HFF-Myc (cell line): Measurements from ENCODE around the gene DOLPP1.
"Not testable (repeated sequence)": the region's sequence is repeated elsewhere in the genome, so short reads cannot be mapped to it uniquely, and the experiment has no call there.

Experiments
- DNase-seq: peaks from one replicate; pipeline ENCODE4 v3.0.0-alpha.2; 2011; ENCODE audit warnings: low read depth; ENCODE audit errors: extremely low read depth
- H3K4me3 ChIP-seq: replicated peaks from 2 replicates; pipeline ENCODE4 v1.5.1; 2011; ENCODE audit warnings: low read depth, mild to moderate bottlenecking, control low read depth, low read length
- TF ChIP-seq, protein P1 (sequence below): IDR thresholded peaks from 2 replicates; pipeline ENCODE4 v1.5.1; 2012; ENCODE audit warnings: mild to moderate bottlenecking, low read depth, low read length, control low read depth; ENCODE audit errors: missing control alignments

Gene DOLPP1

GRCh38 chr9:129121483-129121882, 40.6 kb downstream of the DOLPP1 start:
- TF ChIP-seq, protein P1, sequence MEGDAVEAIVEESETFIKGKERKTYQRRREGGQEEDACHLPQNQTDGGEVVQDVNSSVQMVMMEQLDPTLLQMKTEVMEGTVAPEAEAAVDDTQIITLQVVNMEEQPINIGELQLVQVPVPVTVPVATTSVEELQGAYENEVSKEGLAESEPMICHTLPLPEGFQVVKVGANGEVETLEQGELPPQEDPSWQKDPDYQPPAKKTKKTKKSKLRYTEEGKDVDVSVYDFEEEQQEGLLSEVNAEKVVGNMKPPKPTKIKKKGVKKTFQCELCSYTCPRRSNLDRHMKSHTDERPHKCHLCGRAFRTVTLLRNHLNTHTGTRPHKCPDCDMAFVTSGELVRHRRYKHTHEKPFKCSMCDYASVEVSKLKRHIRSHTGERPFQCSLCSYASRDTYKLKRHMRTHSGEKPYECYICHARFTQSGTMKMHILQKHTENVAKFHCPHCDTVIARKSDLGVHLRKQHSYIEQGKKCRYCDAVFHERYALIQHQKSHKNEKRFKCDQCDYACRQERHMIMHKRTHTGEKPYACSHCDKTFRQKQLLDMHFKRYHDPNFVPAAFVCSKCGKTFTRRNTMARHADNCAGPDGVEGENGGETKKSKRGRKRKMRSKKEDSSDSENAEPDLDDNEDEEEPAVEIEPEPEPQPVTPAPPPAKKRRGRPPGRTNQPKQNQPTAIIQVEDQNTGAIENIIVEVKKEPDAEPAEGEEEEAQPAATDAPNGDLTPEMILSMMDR, result no peak
- no peak for DNase-seq
- no peak overlapping the region for H3K4me3 ChIP-seq

DNA sequence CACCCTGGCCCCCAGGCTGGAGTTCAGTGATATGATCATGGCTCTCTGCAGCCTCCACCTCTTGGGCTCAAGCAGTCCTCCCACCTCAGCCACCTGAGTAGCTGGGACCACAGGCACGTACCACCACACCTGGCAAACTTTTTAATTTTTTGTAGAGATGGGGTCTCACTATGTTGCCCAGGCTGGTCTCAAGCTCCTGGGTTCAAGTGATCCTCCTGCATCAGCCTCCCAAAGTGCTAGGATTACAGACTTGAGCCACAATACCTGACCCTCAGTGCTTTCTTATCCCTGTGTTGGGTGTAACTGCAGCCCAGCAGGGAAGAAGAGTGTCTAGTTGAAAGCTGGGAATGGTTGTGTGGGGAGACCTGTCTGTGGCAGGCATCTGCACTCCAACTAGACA, 41.2 kb downstream of the DOLPP1 start:
- no peak overlapping the region for H3K4me3 ChIP-seq
- TF ChIP-seq, protein P1, result no peak
- DNase-seq, result no peak

DNA sequence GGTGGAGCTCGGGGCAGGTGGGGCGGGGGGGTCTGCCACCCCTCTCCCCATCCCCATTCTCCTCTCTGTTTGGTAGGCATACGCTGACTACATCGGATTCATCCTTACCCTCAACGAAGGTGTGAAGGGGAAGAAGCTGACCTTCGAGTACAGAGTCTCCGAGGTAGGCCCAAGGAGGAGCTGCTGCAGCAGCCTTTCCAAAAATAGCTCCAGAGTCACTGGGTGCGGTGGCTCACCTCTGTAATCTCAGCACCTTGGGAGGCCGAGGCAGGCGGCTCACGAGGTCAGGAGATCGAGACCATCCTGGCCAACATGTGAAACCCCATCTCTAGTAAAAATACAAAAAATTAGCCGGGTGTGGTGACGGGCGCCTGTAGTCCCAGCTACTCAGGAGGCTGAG, 42.1 kb downstream of the DOLPP1 start:
- not testable (repeated sequence) for DNase-seq, H3K4me3 ChIP-seq

DNA sequence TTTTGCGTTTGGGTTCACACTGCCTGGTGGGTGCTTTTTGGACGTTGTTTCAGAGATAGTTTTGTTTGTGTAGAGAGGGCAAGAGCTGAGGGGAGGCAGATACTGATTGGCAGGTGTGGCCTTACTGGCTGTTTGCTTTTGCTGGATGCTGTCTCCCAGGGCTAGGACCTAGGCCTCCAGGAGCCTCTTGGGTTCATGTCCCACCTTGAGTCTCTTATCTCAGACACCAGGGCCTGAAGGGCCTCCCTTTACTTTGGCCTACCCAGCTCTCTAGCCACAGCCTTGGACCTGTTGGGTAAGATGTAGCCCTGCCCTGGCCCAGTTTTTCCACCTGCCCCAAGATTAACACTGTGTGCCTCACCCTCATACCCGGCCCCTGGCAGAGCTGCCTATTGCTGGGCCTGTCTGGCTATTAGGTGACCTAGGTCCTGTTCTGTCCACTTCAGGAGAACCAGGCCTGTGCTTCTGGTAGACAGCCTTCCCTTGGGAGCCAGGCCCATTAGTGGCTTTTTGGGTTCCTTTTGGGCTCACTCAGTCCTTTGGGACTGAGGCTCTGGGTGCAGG, 43.7 kb downstream of the DOLPP1 start:
- DNase-seq, result no peak
- no peak overlapping the region for H3K4me3 ChIP-seq
- TF ChIP-seq, protein P1, result no peak

DNA sequence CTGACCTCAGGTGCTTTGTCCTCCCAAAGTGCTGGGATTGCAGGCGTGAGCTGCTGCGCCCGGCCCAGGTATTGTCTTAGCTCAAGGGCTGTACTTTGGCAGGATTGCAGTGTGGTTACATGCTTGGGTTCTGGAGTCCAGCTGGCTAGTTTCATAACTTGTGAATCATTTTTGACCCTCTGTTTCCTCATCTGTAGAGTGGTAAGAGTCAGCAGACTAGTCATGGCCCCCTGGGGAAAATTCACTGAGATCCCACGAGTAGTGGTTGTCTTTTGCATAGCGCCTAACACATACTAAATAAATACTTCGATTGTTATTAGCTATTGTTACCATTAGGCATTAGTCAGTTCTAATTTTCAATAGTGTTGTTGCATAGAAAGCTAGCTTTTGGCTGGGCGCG, 44.6 kb downstream of the DOLPP1 start:
- H3K4me3 ChIP-seq, result no peak overlapping the region
- TF ChIP-seq, protein P1, result no peak
- no peak for DNase-seq

DNA sequence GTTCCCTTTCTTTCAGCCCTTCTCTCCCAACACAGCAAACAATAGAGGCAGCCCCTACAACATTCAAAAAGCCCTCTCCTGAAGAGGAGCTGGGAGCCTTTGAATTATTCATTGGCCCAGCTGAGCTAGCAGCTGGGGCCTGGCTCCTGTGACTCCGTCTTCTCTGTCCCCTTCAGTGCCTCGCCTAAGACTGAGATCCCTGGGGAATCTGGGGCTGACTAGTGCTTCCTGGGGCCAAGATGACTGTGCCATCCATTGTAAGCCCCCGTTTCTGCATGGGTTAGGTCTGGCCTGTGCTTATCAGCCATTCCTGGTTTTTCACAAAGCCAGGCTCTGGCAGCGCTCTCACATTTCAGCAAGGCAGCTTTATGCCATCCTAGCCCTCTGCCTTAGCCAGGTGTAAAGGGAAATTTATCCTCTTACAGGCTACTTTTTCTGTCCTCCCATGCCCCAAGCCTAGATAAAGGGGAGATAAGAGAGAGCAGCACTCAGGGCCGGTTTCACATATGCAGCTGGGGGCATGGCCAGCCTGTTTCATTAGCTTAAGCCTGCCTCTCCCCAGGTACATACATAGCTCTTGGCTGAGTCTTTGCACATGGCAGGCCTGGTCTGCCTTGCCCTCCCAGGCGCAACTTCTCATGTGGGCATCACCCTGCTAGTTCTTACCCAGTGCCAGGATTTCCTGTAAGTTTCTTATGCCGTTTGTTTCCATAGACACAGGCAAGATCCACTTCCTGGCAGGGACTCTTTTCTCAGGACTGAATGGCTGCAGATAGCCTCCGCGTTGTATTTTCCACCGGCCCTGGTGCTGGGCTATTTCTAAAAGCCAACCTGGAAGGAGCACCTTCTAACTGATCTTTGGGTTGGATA, 46.1 kb downstream of the DOLPP1 start:
- TF ChIP-seq, protein P1, result no peak
- H3K4me3 ChIP-seq, result no peak overlapping the region
- DNase-seq, result no peak

GRCh38 chr9:129128689-129129088, 47.8 kb downstream of the DOLPP1 start:
- no peak overlapping the region for H3K4me3 ChIP-seq
- DNase-seq, result no peak
- TF ChIP-seq, protein P1, result no peak

GRCh38 chr9:129130271-129130670, 49.4 kb downstream of the DOLPP1 start:
- not testable (repeated sequence) for H3K4me3 ChIP-seq, DNase-seq
